Measurements from ENCODE around the gene UBALD1.

UBALD1 gene

DNA sequence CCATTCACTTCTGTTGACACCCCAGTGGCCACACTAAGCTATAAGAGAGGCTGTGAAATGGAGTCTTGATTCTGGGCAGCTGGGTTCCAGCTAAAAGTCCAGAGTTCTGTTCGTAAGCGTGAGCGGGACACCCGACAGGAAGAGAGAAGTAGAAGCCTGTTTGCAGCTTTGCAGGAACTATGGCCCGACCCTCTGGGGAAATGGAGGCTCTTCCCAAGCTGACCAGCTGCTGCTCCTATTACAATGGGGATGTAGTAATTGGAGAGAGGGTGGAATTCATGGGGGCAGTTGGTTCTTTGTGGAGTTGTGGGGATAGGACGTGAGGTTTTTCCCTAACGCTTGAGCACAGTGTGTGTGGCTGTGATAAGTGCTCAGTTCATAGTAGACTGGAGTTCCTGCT is 28.4 kb downstream of the UBALD1 start:
- TF ChIP-seq EZH2phosphoT487 (IDR thresholded peaks at IDR 0.05; ENCODE audit: borderline replicate concordance, low read length), result no peak
- TF ChIP-seq, protein P1, sequence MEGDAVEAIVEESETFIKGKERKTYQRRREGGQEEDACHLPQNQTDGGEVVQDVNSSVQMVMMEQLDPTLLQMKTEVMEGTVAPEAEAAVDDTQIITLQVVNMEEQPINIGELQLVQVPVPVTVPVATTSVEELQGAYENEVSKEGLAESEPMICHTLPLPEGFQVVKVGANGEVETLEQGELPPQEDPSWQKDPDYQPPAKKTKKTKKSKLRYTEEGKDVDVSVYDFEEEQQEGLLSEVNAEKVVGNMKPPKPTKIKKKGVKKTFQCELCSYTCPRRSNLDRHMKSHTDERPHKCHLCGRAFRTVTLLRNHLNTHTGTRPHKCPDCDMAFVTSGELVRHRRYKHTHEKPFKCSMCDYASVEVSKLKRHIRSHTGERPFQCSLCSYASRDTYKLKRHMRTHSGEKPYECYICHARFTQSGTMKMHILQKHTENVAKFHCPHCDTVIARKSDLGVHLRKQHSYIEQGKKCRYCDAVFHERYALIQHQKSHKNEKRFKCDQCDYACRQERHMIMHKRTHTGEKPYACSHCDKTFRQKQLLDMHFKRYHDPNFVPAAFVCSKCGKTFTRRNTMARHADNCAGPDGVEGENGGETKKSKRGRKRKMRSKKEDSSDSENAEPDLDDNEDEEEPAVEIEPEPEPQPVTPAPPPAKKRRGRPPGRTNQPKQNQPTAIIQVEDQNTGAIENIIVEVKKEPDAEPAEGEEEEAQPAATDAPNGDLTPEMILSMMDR (IDR thresholded peaks at IDR 0.05; ENCODE audit: low read depth, low read length, poor library complexity, severe bottlenecking), result no peak
- H3K9me2 ChIP-seq (replicated peaks; ENCODE audit: control insufficient read depth, low read length), result no peaks in the 10 kb centered on the region

DNA sequence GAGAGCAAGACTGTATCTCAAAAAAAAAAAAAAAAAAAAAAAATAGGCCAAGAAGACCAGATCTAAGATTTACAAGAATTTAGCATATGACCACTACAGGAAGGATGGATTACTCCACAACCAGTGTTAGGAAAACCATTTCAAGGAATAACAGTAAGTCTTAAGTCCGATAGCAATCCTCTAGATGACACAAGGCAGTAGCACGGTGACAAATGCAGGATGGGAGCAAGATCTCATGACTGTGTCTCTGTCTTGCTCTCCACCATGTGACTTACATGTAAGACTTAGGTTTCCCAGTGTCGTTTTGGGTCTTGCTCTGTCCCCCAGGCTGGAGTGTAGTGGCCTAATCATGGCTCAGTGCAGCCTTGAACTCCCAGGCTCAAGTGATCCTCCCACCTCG is 30.8 kb downstream of the UBALD1 start:
- H3K79me2 ChIP-seq (ENCODE audit: control insufficient read depth, low read length), result no peaks in the 10 kb centered on the region
- H3K9me2 ChIP-seq (replicated peaks; ENCODE audit: control insufficient read depth, low read length), result no peaks in the 10 kb centered on the region
- no peak overlapping the region for H3K4me2 ChIP-seq (ENCODE audit: low read length)
- H3K9me3 ChIP-seq (ENCODE audit: control insufficient read depth, insufficient read depth, low read length), result no peaks in the 10 kb centered on the region
- H3K27ac ChIP-seq (ENCODE audit: low read depth, low read length), result no peak overlapping the region
- H3K4me1 ChIP-seq (ENCODE audit: control insufficient read depth, low read length), result no peaks in the 10 kb centered on the region
- H3K27me3 ChIP-seq (ENCODE audit: control insufficient read depth, low read length), result peaks cover 11% of the 10 kb centered on the region; the same call in 1 of the 2 replicates
- H3K4me3 ChIP-seq (ENCODE audit: low read length), result no peak overlapping the region
- no peaks in the 10 kb centered on the region for H4K20me1 ChIP-seq (ENCODE audit: control insufficient read depth, insufficient read depth, low read depth, low read length)
- no peak for TF ChIP-seq EZH2phosphoT487 (IDR thresholded peaks at IDR 0.05; ENCODE audit: borderline replicate concordance, low read length)
- TF ChIP-seq, protein P1 (IDR thresholded peaks at IDR 0.05; ENCODE audit: low read depth, low read length, poor library complexity, severe bottlenecking), result no peak
- H3K36me3 ChIP-seq (ENCODE audit: control insufficient read depth, low read length), result no peaks in the 10 kb centered on the region
- H3F3A ChIP-seq (ENCODE audit: control insufficient read depth, insufficient read depth), result no peaks in the 10 kb centered on the region

More for the DNA sequence above, 28.4 kb downstream of the UBALD1 start:
- H3K4me3 ChIP-seq (ENCODE audit: low read length), result no peak overlapping the region
- no peaks in the 10 kb centered on the region for H3K4me1 ChIP-seq (ENCODE audit: control insufficient read depth, low read length)
- no peaks in the 10 kb centered on the region for H3F3A ChIP-seq (ENCODE audit: control insufficient read depth, insufficient read depth)
- H3K27ac ChIP-seq (ENCODE audit: low read depth, low read length), result no peak overlapping the region
- no peak overlapping the region for H3K4me2 ChIP-seq (ENCODE audit: low read length)
- no peaks in the 10 kb centered on the region for H3K79me2 ChIP-seq (ENCODE audit: control insufficient read depth, low read length)
- no peaks in the 10 kb centered on the region for H3K36me3 ChIP-seq (ENCODE audit: control insufficient read depth, low read length)
- H4K20me1 ChIP-seq (ENCODE audit: control insufficient read depth, insufficient read depth, low read depth, low read length), result no peaks in the 10 kb centered on the region
- no peaks in the 10 kb centered on the region for H3K9me3 ChIP-seq (ENCODE audit: control insufficient read depth, insufficient read depth, low read length)
- peaks cover 11% of the 10 kb centered on the region; the same call in 1 of the 2 replicates for H3K27me3 ChIP-seq (ENCODE audit: control insufficient read depth, low read length)

DNA sequence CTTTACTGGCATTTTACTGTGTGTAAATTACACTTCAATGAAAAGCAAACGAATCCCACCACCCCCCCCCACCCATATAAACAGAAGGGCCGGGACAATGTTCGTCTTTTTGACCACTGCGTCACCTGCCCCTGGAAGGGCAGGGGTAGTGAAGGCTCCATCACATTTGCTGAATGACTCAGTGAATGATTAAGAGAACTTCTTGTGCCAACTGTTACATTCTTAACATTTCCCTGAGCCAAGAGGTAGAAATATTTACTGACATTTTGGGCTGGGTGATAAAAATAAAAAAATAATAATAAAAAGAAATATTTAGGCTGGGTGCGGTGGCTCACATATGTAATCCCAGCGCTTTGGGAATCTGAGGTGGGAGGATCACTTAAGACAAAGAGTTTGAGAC is 34.4 kb downstream of the UBALD1 start:
- Histone ChIP-seq H3K9me2 (replicated peaks; ENCODE audit: control insufficient read depth, low read length) (no peaks in the 10 kb centered on the region), H3K4me1 (ENCODE audit: control insufficient read depth, low read length) (no peaks in the 10 kb centered on the region), H3K4me3 (ENCODE audit: low read length) (no peak overlapping the region), H3K4me2 (ENCODE audit: low read length) (no peak overlapping the region), H3K27ac (ENCODE audit: low read depth, low read length) (no peak overlapping the region), H3K27me3 (ENCODE audit: control insufficient read depth, low read length) (no peaks in the 10 kb centered on the region), H3K79me2 (ENCODE audit: control insufficient read depth, low read length) (no peaks in the 10 kb centered on the region), H3K36me3 (ENCODE audit: control insufficient read depth, low read length) (no peaks in the 10 kb centered on the region), H3F3A (ENCODE audit: control insufficient read depth, insufficient read depth) (no peaks in the 10 kb centered on the region), H4K20me1 (ENCODE audit: control insufficient read depth, insufficient read depth, low read depth, low read length) (no peaks in the 10 kb centered on the region), H3K9me3 (ENCODE audit: control insufficient read depth, insufficient read depth, low read length) (no peaks in the 10 kb centered on the region)
- TF ChIP-seq, protein P1 (IDR thresholded peaks at IDR 0.05; ENCODE audit: low read depth, low read length, poor library complexity, severe bottlenecking), result no peak
- no peak for TF ChIP-seq EZH2phosphoT487 (IDR thresholded peaks at IDR 0.05; ENCODE audit: borderline replicate concordance, low read length)
